Iris pigment epithelial cell (primary cell): ENCODE measurements around the gene PIM1.
"Not testable (repeated sequence)": the region's sequence is repeated elsewhere in the genome, so short reads cannot be mapped to it uniquely, and the experiment has no call there.

Experiments used
- DNase-seq: peaks from one replicate; pipeline ENCODE4 v3.0.0-alpha.2; 2011; ENCODE audit warnings: low read depth

The PIM1 gene

DNA sequence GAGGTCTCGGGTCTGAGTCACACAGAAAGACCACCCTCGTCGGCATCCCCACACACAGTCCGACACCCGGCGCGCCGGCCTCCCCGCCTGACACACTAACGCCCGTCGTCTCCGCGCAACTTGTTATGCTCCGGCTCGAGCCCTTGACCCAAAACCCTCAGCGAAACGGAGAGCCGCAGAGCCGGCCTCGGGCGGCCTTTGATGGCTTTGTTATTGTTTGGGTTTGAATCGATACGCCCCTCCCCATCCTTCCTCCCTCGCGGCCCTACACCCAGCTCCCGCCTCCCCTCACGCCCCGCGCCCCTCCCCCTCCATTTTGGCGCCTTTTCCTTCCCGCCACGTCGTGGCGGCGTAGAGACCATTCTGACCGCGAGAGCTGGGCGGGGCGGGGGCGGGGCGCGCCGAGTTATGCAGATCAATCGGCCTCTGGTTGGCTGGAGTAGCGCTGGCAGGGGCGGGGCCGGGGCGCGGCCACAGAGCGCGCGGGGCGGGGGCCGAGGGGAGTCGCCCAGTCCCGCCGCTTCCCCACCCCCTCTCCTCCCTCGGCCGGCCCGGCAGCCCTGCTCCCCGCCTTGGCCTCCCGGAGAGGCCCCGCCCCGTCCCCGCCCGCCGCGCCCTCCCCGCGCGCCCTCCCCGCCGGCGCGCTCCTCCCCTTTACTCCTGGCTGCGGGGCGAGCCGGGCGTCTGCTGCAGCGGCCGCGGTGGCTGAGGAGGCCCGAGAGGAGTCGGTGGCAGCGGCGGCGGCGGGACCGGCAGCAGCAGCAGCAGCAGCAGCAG, at the start of gene PIM1:
TSS of gene PIM1 (plus strand) at position 657 of the 777 bp plus-strand sequence. CDS start 424 bp downstream, outside the sequence.
- peak; percentile 98 for DNase-seq

DNA sequence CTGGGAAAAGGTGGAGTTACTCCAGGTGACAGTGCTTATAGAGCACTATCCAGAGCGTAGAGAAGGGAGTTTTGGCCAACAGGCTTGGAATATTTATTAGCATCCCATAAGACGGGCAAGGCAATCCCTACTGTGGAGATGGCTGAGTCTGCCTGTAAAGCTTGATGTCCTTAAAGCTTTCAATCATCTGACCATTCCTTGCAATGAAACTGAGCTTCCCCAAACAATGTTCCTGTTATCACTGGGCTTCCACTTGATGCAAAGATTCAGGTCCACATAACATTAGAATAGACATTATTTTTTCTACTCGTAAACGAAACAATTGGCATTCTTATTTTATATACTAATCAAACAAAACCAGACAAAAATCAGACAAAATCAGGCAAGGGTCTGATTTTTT, 48.4 kb upstream of the PIM1 start:
- no peak for DNase-seq

DNA sequence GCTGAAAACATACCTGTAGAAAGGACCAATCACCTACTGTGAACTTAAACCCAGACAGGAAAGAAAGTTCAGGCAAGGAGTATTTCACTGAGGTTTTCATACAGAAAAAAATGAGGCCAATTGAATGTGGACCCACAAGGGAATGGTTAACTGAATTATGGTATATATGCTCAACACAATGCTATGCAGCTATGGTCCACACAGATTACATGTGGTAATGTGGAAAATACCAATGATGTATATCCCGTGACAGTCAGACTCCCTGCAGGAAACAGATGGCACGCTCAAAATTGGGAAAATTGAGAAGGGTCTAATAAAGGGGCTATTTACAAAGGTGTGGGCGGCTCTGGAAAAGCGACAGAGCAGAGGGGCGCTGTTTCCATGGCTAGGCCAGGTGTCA, 47.1 kb upstream of the PIM1 start:
- peak; percentile 20 for DNase-seq

DNA sequence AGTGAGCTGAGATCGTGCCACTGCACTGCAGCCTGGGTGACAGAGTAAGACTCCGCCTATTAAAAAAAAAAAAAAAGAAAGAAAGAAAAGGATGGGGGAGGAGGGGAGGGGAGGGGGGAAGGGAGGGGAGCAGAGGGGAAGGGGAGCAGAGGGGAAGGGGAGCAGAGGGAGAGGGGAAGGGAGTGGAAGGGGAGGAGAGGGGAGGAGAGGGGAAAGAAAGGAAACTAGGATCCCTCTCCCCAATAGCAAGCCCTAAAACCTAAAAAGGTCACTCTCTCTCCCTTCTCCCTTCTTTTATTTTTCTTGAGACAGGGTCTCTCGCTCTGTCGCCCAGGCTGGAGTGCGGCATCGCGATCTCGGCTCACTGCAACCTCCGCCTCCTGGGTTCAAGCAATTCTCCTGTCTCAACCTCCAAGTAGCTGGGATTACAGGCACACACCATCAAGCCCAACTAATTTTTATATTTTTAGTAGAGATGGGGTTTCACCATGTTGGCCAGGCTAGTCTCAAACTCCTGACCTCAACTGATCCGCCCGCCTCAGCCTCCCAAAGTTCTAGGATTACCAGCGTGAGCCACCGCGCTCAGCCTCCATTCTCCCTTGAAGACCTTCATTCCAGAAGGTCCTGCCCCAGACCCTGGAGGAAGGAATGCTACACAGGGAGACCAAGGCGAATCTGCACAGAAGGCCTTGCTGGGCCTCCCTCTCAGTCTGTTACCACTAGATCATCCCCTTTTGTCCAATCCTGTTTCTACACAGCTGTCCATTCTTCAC, 45.8 kb upstream of the PIM1 start:
- no peak for DNase-seq

DNA sequence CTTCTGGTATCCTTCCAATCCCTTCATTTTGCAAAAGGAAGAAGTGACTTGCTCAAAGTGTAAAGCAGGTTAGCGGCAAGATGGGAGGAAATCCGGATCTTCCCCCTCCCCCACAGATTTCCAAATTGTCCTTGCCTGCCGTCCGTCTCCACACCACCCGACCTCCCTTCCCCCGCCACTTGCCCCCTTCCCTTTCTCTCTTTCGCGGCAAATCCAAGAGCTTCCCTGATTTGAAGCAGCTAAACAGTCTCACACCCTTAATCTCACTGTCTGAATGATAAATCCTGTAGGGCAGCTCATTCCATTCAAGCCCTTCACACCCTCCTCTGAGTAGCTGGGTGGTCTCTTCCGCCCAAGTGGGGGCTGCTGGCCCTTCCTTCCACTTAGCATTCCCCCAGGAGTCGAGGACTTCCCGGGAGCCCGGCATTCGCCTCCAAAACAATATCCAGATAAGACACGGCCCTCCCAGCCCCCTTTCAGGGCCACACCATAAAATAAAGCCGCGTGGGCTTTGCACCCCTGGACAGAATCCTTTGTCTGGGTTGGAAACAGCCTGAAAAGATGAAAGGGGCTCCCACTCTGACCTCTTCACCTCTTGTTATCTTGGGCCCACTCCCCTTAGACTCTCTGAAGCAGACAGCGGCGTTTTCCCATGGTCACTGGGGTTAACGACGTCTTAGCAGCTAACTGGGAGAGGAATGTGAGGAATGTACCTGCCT, 44.0 kb upstream of the PIM1 start:
- peak; percentile 26 for DNase-seq

DNA sequence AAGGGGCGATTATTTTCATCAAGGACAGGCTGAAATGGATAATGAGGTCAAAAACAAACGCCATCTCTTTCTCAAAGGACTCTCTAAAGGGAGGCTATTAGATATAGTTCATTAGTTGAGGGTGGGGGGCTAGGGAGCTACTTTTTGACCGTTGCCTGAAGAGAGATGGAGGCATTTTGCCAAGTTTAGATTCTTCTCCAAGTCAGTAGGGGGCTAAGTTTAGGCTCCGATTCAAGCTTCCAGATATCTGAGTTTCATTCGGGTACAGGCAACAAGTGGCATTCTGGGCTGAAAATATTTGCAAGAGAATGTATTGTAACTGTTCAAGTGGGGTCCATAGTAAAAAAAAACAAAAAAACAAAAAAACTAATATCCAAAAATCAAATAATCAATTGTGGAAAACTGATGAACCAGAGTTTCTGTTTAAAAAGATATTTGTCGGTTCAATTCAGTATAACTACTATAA, 43.4 kb upstream of the PIM1 start:
- peak; percentile 16 for DNase-seq

DNA sequence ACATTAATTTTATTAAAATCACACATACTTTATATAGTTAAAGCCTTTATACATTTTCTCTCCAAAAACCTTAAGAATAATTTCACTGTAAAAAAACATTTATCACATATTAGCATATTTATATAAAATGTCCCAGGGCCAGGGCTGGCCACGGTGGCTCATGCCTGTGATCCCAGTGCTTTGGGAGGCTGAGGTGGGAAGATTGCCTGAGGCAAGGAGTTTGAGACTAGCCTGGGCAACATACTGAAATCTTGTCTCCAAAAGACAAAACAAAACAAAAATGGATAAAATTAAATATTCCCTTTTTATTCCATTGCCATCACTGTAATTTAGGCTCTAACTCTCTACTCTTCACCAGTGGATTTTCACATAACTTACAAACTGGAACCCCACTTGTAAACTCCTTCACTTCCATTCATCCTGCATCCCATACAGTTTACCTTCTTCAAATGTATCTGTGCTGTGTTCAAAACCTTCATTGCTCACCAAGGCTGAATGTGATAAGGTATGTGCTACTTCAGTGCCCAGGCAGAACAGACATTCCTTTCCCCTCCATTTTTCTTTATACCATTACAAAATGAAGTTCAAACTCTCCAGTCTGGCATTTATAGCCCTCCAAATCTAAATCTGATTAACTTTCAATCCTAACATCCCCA, 42.9 kb upstream of the PIM1 start:
- no peak for DNase-seq

DNA sequence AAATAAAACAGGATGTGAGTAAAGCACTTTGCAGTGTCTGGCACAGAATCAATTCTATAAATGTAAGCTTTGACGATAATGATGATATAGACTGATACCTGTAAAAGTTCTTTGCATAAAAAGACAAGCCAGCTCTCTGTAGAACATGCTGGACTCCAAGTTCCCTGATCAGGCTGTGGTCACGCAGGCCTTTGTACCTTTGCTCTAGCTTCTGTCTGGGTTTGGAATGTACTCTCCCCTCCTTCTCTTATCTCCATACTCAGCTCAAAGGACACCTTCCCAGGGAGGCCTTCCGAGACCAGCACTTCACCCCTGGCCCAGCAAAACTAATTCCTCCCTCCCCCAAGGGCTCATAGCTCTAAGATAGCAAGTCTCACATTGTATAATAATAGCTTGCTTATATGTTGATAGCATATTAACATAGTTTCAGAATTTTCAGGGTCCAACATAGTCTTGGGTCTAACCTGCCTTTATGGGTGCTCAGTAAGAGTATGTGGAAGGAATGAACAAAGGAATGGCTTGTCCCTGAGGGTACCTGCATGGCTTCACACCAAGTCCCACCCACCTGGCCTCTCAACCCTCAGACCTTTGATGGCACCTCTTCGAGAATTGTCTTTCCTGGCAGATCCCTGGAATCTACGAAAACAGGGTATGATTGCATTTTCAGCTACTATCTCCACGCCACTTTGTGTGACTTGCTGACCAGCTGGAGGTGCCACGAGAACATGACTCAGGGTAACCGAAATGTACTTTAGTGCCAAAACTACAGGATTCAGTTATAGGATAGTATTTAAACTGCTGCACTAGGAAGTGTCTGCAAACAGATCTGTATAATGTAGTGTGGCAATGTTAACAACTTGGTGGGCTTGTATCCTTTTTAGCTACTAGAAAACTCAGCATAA, 41.7 kb upstream of the PIM1 start:
- peak; percentile 46 for DNase-seq

DNA sequence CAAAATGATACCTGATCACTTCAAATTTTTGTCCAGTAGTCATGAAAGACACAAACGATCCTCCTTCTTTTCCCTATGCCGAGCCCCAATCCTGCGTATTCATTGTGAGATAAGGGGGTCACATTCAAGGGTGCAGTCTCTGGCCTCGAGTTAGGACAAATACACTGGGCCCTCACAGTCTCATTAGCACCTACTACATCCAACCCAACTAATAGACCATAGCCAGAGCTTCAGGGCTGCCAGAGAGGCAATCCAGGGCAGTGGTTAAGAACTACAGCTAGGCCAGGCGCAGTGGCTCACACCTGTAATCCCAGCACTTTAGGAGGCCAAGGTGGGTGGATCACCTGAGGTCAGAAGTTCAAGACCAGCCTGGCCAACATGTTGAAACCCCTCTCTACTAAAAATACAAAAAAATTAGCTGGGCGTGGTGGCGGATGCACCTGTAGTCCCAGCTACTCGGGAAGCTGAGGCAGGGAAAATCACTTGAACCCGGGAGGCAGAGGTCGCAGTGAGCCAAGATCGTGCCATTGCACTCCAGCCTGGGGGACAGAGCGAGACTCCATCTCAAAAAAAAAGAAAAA, 41.0 kb upstream of the PIM1 start:
- DNase-seq: not testable (repeated sequence)

DNA sequence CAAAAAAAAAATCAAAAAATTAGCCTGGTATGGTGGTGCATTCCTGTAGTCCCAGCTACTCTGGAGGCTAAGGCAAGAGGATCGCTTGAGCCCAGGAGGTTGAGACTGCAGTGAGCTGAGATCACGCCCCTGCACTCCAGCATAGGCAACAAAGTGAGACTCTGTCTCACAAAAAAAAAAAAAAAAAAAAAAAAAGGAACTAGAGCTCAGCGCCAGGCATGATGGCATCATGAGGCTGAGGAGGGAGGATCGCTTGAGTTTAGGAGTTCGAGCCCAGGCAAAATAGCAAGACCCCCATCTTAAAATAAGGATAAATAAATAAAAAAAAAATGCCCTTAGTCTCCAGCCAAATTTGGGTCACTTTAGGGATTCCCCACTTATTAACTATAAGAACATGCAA, 40.4 kb upstream of the PIM1 start:
- DNase-seq: no peak

DNA sequence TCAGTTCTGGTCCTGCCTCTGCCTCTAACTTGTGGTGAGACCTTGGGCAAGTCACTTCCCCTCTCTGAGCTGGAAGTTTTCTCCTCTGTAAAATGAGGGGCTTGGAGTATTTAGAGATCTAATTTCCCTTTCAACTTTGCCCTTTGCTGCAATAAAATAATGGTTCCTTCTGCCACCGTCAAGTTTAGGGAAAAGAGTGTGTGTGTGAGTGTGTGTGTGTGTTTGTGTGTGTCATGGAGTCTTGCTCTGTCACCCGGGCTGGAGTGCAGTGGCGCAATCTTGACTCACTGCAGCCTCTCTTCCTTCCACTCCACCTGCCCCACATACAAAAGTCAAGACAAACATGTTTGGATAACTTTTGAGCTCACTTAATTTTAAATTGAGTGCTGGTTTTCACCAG, 39.2 kb upstream of the PIM1 start:
- peak; percentile 56 for DNase-seq

DNA sequence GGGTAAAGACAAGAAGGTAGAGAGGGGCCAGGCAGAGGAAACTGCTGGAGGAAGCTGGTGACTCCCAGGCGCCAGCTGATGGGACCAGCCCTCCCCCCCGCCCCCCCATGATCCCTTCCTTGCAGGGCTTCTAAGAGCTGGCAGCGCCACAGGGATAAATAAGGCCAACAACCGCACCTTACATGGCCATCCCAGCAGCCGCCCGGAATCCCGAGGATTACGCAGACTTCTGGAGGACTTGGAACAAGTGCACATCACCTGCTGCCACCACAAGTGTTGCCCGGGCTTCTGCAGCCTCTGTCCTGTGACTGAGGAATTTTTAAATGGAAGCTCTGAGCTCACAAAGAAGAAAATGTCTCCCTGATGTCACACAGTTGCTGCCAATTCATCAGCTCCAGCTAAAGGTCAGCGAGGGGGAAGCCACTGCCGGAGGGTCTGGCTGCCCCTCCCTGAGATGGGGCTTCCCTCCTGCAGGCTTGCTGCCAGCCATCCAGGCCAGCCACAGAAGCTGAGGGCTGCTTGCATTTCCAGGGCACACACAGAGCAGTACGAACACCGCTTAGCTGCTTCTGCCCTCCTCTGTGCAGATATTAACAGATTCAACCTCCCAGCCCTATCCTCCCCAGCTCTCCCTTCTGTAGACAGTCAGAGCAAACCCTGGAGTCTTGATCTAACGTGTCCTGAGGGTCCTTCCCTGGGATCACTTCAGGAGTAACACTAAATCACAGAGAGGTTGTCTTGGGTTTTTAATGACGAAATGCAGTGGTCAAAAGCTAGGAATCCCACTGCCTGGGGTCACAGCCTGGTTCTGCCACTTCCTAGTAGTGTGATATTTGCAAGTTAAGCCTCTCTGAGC, 38.6 kb upstream of the PIM1 start:
- peak; percentile 21 for DNase-seq

DNA sequence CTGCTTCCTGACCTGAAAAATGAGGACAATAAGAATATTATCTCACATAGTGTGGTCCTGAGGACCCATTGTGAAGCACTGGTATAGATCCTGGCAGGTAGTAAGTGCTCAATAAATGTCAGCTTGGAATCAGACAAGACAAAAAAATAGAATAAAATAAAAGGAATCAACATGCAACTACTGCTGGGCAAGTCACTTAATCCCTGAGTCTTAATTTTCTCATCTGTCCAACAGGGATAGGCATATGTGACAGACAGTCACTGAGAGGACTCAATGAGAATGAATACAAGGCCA, 38.0 kb upstream of the PIM1 start:
- no peak for DNase-seq

DNA sequence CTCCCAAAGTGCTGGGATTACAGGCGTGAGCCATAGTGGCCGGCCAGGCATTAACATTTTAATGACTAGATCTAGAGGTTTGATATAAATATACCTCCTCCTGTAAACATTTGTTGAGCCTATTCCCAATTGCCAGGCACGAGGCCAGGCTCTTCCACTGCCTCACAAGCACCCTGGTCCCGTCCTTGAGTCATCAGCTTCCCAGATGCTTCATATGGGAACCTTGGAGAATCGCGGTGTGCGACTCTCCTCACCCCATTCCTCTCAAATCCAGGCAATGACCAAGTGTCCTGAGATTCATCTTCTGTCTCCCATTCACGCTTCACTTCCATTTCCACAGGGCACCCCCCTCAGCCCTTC, 35.9 kb upstream of the PIM1 start:
- DNase-seq: peak; percentile 76

DNA sequence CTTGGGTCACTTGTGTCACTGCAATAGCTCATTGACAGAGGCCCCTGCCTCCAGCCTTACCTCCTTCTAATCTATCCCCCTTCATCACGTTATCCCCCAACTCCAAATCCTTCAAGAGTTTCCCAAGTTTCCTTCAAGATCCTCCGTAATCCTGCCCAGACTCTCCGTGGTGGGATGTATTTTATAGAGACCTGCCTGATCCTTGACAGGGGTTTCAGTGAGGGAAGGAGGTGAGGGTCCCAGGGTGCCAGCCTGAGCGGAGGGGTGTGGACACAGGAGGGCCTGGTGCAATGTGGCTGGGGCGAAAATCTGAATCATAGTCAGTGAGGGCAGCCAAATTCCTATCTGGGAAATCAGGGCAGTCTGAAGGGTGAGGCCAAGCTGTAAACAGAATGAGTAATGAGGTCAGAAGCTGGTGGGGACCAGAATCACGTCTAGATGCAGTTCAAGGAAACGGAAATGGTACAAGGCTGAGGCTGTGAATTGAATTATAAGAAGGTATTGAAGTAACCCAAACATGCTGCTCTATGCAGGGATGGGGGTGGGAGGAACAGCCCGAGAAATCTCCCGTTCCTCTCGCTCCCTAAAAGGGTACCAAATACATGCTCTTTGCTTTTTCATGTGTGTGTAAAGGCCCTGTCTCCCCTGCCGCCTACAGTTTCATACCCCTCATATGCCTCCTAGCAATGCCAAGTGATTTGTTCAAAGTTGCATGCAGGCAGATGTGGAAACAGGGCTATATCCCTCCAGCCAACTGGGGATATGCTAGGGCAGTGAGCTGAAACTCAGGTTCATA, 35.4 kb upstream of the PIM1 start:
- peak; percentile 99 for DNase-seq

DNA sequence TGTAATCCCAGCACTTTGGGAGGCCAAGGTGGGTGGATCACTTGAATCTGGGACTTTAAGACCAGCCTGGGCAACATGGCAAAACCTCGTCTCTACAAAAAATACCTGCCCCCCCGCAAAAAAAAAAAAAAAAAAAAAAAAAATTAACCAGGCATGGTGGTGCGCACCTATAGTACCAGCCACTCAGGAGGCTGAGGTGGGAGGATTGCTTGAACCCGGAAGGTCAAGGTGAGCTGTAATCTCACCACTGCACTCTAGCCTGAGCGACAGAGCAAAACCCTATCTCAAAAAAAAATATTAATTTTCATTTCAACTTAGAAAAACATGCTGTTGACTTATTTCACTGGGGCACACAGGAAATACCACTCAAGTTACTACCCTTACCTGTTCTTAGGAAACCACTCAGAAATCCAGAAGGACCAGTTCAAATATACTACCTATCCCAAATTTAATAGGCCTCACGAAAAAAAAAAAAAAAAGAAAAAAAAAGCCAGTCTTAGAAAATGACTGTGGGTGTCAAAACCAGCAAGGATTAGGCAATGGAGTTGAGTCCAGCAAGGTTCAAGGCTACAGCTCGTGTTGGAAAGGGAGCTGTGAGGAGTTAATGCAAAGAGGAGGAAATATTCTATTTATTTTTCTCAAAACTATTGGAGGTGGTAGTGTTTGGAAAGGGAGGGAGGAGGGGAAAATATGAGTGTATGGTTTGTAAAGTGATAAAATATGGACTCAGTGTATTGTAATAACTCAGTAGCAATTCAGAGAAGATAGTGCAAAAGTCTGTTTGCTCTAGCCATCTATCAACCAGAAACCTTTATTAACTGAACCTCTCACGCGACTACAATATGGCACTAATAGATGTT, 33.9 kb upstream of the PIM1 start:
- DNase-seq: peak; percentile 46

DNA sequence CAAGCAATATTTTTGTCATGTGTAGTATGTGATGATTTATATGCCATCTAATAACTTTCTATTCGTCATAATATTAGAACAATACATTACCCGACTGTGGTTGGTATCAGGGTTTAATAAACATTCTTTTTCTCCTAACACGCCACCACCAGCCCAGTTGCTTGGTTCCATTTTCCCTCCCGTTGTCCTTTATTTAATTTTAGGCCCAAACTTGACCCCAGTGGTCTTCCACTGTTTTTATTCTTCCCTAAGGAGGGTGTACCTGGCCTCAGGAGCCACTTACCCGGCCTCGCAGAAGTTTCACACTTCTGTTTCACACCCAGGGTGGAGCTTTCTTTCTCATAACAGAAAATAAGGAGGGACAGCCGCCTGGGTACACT, 33.1 kb upstream of the PIM1 start:
- no peak for DNase-seq
